DOHH2 (cell line): ENCODE data around the gene CFAP92.

Experiments used
- H3F3A ChIP-seq: fragments of 200-600 bp; sonication (generic), shearing (Covaris generic); 2 replicates; pipeline ENCODE4 v1.6.0; 2016; ENCODE audit warnings: antibody characterized with exemption, mild to moderate bottlenecking; ENCODE audit not compliant: control insufficient read depth, insufficient read depth
- H3K27ac ChIP-seq: fragments of 200-600 bp; sonication (generic); 2 replicates; pipeline ENCODE4 v1.5.1; 2014; ENCODE audit warnings: low read depth, mild to moderate bottlenecking, low read length, moderate library complexity
- H3K27me3 ChIP-seq: fragments of 200-600 bp; sonication (generic); 2 replicates; pipeline ENCODE4 v1.6.1; 2014; ENCODE audit warnings: mild to moderate bottlenecking, low read length, mixed read lengths; ENCODE audit not compliant: control insufficient read depth
- H3K36me3 ChIP-seq: fragments of 200-600 bp; sonication (generic); 2 replicates; pipeline ENCODE4 v1.6.1; 2014; ENCODE audit warnings: mild to moderate bottlenecking, low read length, moderate library complexity, mixed read lengths; ENCODE audit not compliant: control insufficient read depth
- H3K4me1 ChIP-seq: fragments of 200-600 bp; sonication (generic); 2 replicates; pipeline ENCODE4 v1.6.1; 2014; ENCODE audit warnings: mild to moderate bottlenecking, low read length, mixed read lengths; ENCODE audit not compliant: control insufficient read depth
- H3K4me2 ChIP-seq: fragments of 200-600 bp; sonication (generic); 2 replicates; pipeline ENCODE4 v1.6.0; 2014; ENCODE audit warnings: mild to moderate bottlenecking, low read length, moderate library complexity
- H3K4me3 ChIP-seq: fragments of 200-600 bp; sonication (generic); 2 replicates; pipeline ENCODE4 v1.5.1; 2014; ENCODE audit warnings: mild to moderate bottlenecking, low read length, mixed read lengths
- H3K79me2 ChIP-seq: fragments of 200-600 bp; sonication (generic); 2 replicates; pipeline ENCODE4 v1.6.1; 2014; ENCODE audit warnings: mild to moderate bottlenecking, low read length, mixed read lengths; ENCODE audit not compliant: control insufficient read depth
- H3K9me2 ChIP-seq: fragments of 200-600 bp; sonication (generic); replicated peaks from 2 replicates; pipeline ENCODE4 v1.6.1; 2014; ENCODE audit warnings: mild to moderate bottlenecking, low read length, mixed read lengths; ENCODE audit not compliant: control insufficient read depth
- H3K9me3 ChIP-seq: fragments of 200-600 bp; sonication (generic); 2 replicates; pipeline ENCODE4 v1.6.1; 2014; ENCODE audit warnings: antibody characterized with exemption, low read length, mixed read lengths; ENCODE audit not compliant: control insufficient read depth, insufficient read depth
- H4K20me1 ChIP-seq: fragments of 200-600 bp; sonication (generic); 2 replicates; pipeline ENCODE4 v1.6.0; 2014; ENCODE audit warnings: low read depth, mild to moderate bottlenecking, antibody characterized with exemption, low read length, moderate library complexity; ENCODE audit not compliant: control insufficient read depth, insufficient read depth
- EZH2phosphoT487 ChIP-seq: fragments of 200-600 bp; sonication (generic); IDR thresholded peaks from 2 replicates; pipeline ENCODE4 v1.6.1; 2017; ENCODE audit warnings: borderline replicate concordance, mild to moderate bottlenecking, antibody characterized with exemption, low read length, moderate library complexity, mixed read lengths
- TF ChIP-seq, protein P1 (sequence below): fragments of 200-600 bp; sonication (generic); IDR thresholded peaks from one replicate; pipeline ENCODE4 v1.5.1; 2014; ENCODE audit warnings: antibody characterized with exemption, mild to moderate bottlenecking, low read depth, low read length; ENCODE audit not compliant: poor library complexity, severe bottlenecking

Gene CFAP92

DNA sequence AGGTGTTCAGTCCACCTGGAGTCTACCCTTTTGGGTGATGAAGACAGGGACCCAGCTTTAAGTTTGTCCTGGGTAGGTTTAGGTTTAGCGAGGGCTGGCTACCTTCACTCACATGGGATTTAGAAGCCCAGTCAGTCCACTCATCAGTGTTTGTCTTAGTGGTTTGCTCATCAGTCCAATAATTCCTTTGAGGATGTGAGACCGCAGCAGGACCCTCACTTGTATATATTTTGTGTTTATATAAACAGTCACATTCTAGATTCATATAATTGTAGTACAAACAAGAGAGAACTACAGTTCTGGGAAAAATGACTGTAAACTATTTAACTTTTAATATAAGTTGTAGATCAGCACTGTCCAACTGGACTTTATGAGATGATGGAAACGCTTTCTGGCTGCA lies 25.4 kb upstream of the CFAP92 start:
- Histone ChIP-seq H3K9me2 (no peaks in the 10 kb centered on the region), H3K4me2 (no peak overlapping the region), H3F3A (no peaks in the 10 kb centered on the region), H3K4me3 (no peak overlapping the region), H3K9me3 (no peaks in the 10 kb centered on the region), H3K79me2 (no peaks in the 10 kb centered on the region), H3K27me3 (no peaks in the 10 kb centered on the region), H3K36me3 (no peaks in the 10 kb centered on the region), H4K20me1 (no peaks in the 10 kb centered on the region), H3K27ac (no peak overlapping the region), H3K4me1 (peaks cover 30% of the 10 kb centered on the region)
- TF ChIP-seq, protein P1, sequence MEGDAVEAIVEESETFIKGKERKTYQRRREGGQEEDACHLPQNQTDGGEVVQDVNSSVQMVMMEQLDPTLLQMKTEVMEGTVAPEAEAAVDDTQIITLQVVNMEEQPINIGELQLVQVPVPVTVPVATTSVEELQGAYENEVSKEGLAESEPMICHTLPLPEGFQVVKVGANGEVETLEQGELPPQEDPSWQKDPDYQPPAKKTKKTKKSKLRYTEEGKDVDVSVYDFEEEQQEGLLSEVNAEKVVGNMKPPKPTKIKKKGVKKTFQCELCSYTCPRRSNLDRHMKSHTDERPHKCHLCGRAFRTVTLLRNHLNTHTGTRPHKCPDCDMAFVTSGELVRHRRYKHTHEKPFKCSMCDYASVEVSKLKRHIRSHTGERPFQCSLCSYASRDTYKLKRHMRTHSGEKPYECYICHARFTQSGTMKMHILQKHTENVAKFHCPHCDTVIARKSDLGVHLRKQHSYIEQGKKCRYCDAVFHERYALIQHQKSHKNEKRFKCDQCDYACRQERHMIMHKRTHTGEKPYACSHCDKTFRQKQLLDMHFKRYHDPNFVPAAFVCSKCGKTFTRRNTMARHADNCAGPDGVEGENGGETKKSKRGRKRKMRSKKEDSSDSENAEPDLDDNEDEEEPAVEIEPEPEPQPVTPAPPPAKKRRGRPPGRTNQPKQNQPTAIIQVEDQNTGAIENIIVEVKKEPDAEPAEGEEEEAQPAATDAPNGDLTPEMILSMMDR = no peak
- TF ChIP-seq EZH2phosphoT487 = no peak

DNA sequence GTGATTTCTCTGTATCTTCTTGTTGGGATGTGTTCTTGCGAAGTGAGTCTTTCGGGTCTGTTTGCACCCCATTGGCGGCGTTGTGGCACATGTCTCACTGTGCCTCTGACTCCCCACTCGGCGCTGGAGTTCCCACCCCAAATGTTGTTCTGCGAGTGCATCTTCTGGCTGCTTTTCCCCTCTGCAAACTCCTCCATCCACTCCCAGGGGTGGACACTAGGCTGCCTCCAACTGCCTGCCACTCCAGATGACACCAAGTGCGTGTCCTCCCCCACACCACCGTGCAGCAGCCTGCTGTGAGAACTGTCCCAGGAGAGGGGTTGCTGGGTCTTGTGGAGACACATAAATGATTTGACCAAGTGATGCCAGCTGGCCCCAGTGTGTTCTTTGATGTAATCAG lies 24.9 kb upstream of the CFAP92 start:
- Histone ChIP-seq H4K20me1 (no peaks in the 10 kb centered on the region), H3K9me2 (no peaks in the 10 kb centered on the region), H3K79me2 (no peaks in the 10 kb centered on the region)

GRCh38 chr3:129018271-129018670 lies 24.4 kb upstream of the CFAP92 start:
- H3K4me3 ChIP-seq = no peak overlapping the region
- H3K4me2 ChIP-seq = no peak overlapping the region
- no peaks in the 10 kb centered on the region for H4K20me1 ChIP-seq
- no peaks in the 10 kb centered on the region for H3K36me3 ChIP-seq
- no peaks in the 10 kb centered on the region for H3K9me3 ChIP-seq
- no peaks in the 10 kb centered on the region for H3F3A ChIP-seq
- H3K79me2 ChIP-seq = no peaks in the 10 kb centered on the region
- H3K27ac ChIP-seq = no peak overlapping the region
- H3K4me1 ChIP-seq = peaks cover 30% of the 10 kb centered on the region
- no peaks in the 10 kb centered on the region for H3K27me3 ChIP-seq
- no peaks in the 10 kb centered on the region for H3K9me2 ChIP-seq
- TF ChIP-seq, protein P1 = no peak
- TF ChIP-seq EZH2phosphoT487 = no peak

More for the DNA sequence above, 24.9 kb upstream of the CFAP92 start:
- no peaks in the 10 kb centered on the region for H3K36me3 ChIP-seq
- H3K4me2 ChIP-seq = no peak overlapping the region
- no peaks in the 10 kb centered on the region for H3K27me3 ChIP-seq
- H3F3A ChIP-seq = no peaks in the 10 kb centered on the region
- peaks cover 30% of the 10 kb centered on the region for H3K4me1 ChIP-seq
- H3K9me3 ChIP-seq = no peaks in the 10 kb centered on the region
- TF ChIP-seq, protein P1 = no peak
- no peak for TF ChIP-seq EZH2phosphoT487
- no peak overlapping the region for H3K4me3 ChIP-seq
- no peak overlapping the region for H3K27ac ChIP-seq
